SK-N-SH (cell line): Measurements from ENCODE around the gene SNX27. TPM values are rescaled to one million over a fixed set of nuclear protein-coding genes. Genes with fewer than 3 reads are reported as not detected.
"Not testable (repeated sequence)": the region's sequence is repeated elsewhere in the genome, so short reads cannot be mapped to it uniquely, and the experiment has no call there.

Experiments
- CTCF ChIA-PET: fragments of 300-600, 350-600 bp; formaldehyde crosslinking; extraction: SDS; loops from one replicate; lab custom pipeline; 2021; lab: Yijun Ruan, JAX
- POLR2A ChIA-PET: fragments of 350-600 bp; sonication (Branson Sonifier 250); formaldehyde crosslinking; extraction: SDS; loops from one replicate; lab custom pipeline; 2020; ENCODE audit warnings: antibody characterized with exemption, inconsistent platforms; lab: Yijun Ruan, JAX
- DNase-seq: peaks from one replicate; pipeline ENCODE4 v3.0.0; 2012
- H2AFZ ChIP-seq: fragments of 200-600 bp; sonication (generic); 2 replicates; pipeline ENCODE4 v1.8.1; 2016; ENCODE audit warnings: antibody characterized with exemption, mild to moderate bottlenecking, low read depth
- H3F3A ChIP-seq: fragments of 200-600 bp; sonication (generic); replicated peaks from 2 replicates; pipeline ENCODE3; 2016; ENCODE audit warnings: antibody characterized with exemption, mild to moderate bottlenecking; ENCODE audit not compliant: insufficient read depth
- H3K27ac ChIP-seq, 2 experiments: fragments of 200-500 bp in 1 of 2; fragments of 200-600 bp in 1 of 2; sonication (Bioruptor generic) in 1 of 2; sonication (generic), shearing (Covaris generic) in 1 of 2; 2 replicates each; pipeline versions ENCODE4 v1.5.1 to v1.6.1; 2014 to 2016; ENCODE audit warnings: low read depth in 2 of 2, inconsistent platforms in 1 of 2, low read length in 1 of 2, mild to moderate bottlenecking in 1 of 2, mixed read lengths in 1 of 2
- H3K27me3 ChIP-seq: fragments of 200-600 bp; sonication (generic), shearing (Covaris generic); 2 replicates; pipeline ENCODE4 v1.6.1; 2016; ENCODE audit warnings: mixed run types; ENCODE audit not compliant: insufficient read depth
- H3K36me3 ChIP-seq, 2 experiments: fragments of 200-500 bp in 1 of 2; fragments of 200-600 bp in 1 of 2; sonication (Bioruptor generic) in 1 of 2; sonication (generic) in 1 of 2; replicated peaks in 1 of 2; 2 replicates each; pipeline versions ENCODE3 to v1.5.1; 2014 to 2016; ENCODE audit warnings: low read length in 1 of 2, mild to moderate bottlenecking in 1 of 2; ENCODE audit not compliant: insufficient read depth in 2 of 2, control insufficient read depth in 1 of 2
- H3K4me1 ChIP-seq, 2 experiments: fragments of 200-500 bp in 1 of 2; fragments of 200-600 bp in 1 of 2; sonication (Bioruptor generic) in 1 of 2; sonication (generic), shearing (Covaris generic) in 1 of 2; 2 replicates each; pipeline versions ENCODE4 v1.5.1 to v1.6.1; 2014 to 2016; ENCODE audit warnings: low read depth in 1 of 2, low read length in 1 of 2, mixed run types in 1 of 2; ENCODE audit not compliant: insufficient read depth in 2 of 2, control insufficient read depth in 1 of 2
- H3K4me2 ChIP-seq: fragments of 200-600 bp; sonication (generic), shearing (Covaris generic); 2 replicates; pipeline ENCODE4 v1.6.1; 2017; ENCODE audit warnings: mixed run types
- H3K4me3 ChIP-seq, 2 experiments: fragments of 200-500 bp in 1 of 2; fragments of 200-600 bp in 1 of 2; sonication (Bioruptor generic) in 1 of 2; sonication (generic), shearing (Covaris generic) in 1 of 2; 2 replicates each; pipeline versions ENCODE4 v1.5.1 to v1.8.1; 2014 to 2016; ENCODE audit warnings: low read depth in 2 of 2, inconsistent platforms in 1 of 2, low read length in 1 of 2, mild to moderate bottlenecking in 1 of 2, mixed read lengths in 1 of 2, moderate library complexity in 1 of 2
- H3K79me2 ChIP-seq: fragments of 200-600 bp; sonication (generic); 2 replicates; pipeline ENCODE4 v1.8.1; 2017; ENCODE audit warnings: mild to moderate bottlenecking; ENCODE audit not compliant: insufficient read depth
- H3K9ac ChIP-seq: fragments of 200-600 bp; sonication (generic); 2 replicates; pipeline ENCODE4 v1.6.1; 2017; ENCODE audit warnings: mixed run types
- H3K9me2 ChIP-seq: fragments of 200-600 bp; sonication (generic); 2 replicates; pipeline ENCODE4 v1.6.1; 2017; ENCODE audit warnings: mixed run types
- H3K9me3 ChIP-seq: fragments of 200-600 bp; sonication (generic); 2 replicates; pipeline ENCODE4 v1.6.1; 2017; ENCODE audit warnings: mixed run types, mild to moderate bottlenecking, moderate library complexity
- H4K20me1 ChIP-seq: fragments of 200-600 bp; sonication (generic); 2 replicates; pipeline ENCODE4 v1.6.1; 2017; ENCODE audit warnings: mild to moderate bottlenecking, mixed run types; ENCODE audit not compliant: insufficient read depth
- CHD2 ChIP-seq: fragments of 150-350 bp; IDR thresholded peaks from 2 replicates; pipeline ENCODE4 v1.6.1; 2018; ENCODE audit warnings: low read length; ENCODE audit not compliant: partially characterized antibody
- CTCF ChIP-seq: fragments of 200-600 bp; sonication (generic); IDR thresholded peaks from 2 replicates; pipeline ENCODE4 v1.6.1; 2017; ENCODE audit warnings: antibody characterized with exemption, mild to moderate bottlenecking, moderate library complexity
- EZH2phosphoT487 ChIP-seq: fragments of 200-600 bp; sonication (generic); IDR thresholded peaks from 2 replicates; pipeline ENCODE4 v1.6.1; 2017; ENCODE audit warnings: low read depth, mixed run types, mild to moderate bottlenecking, antibody characterized with exemption, moderate library complexity, borderline replicate concordance
- FOXM1 ChIP-seq: IDR thresholded peaks from 2 replicates; pipeline ENCODE4 v1.4.0; 2012; ENCODE audit warnings: low read depth, mild to moderate bottlenecking
- MXI1 ChIP-seq: IDR thresholded peaks from 2 replicates; pipeline ENCODE4 v1.6.1; 2012; ENCODE audit warnings: mild to moderate bottlenecking, low read depth, low read length, improper control_type of control experiment
- NFIC ChIP-seq: IDR thresholded peaks from 2 replicates; pipeline ENCODE4 v1.4.0; 2012; ENCODE audit warnings: borderline replicate concordance
- PBX3 ChIP-seq: IDR thresholded peaks from 2 replicates; pipeline ENCODE4; 2012
- RFX5 ChIP-seq: IDR thresholded peaks from 2 replicates; pipeline ENCODE4 v1.6.1; 2012; ENCODE audit warnings: mild to moderate bottlenecking, improper control_type of control experiment, low read length
- RXRA ChIP-seq: IDR thresholded peaks from 2 replicates; pipeline ENCODE4 v1.4.0; 2012; ENCODE audit warnings: low read depth, mild to moderate bottlenecking, borderline replicate concordance
- SIN3A ChIP-seq: IDR thresholded peaks from 2 replicates; pipeline ENCODE4 v1.6.1; 2012; ENCODE audit warnings: low read depth, mild to moderate bottlenecking, low read length, moderate library complexity, borderline replicate concordance
- TAF1 ChIP-seq: IDR thresholded peaks from 2 replicates; pipeline ENCODE4 v1.6.1; 2012; ENCODE audit warnings: low read depth, mild to moderate bottlenecking, low read length, moderate library complexity, borderline replicate concordance
- TEAD4 ChIP-seq: IDR thresholded peaks from 2 replicates; pipeline ENCODE4 v1.4.0; 2012; ENCODE audit warnings: mild to moderate bottlenecking, borderline replicate concordance; ENCODE audit not compliant: insufficient read depth
- YY1 ChIP-seq: IDR thresholded peaks from 2 replicates; pipeline ENCODE4 v1.4.0; 2012; ENCODE audit warnings: low read depth, mild to moderate bottlenecking
- WGBS: methylation state at CpG from one replicate; pipeline ENCODE4 v1.1.6; 2017; ENCODE audit warnings: low lambda C conversion rate; 5-methylcytosine and 5-hydroxymethylcytosine counted together
- polyA plus RNA-seq, 3 experiments: library from polyadenylated mRNA; depleted of rRNA; stranded (reverse); fragments of >200 nt; gene quantifications; 2 replicates each; pipeline ENCODE4 v1.2.3, GENCODE V29; 2012
- TF ChIP-seq, protein P1 (sequence below): IDR thresholded peaks from 2 replicates; pipeline ENCODE4 v1.6.1; 2012; ENCODE audit warnings: mild to moderate bottlenecking, low read depth, low read length, moderate library complexity
- TF ChIP-seq, protein P2 (sequence below): fragments of 150-350 bp; IDR thresholded peaks from 2 replicates; pipeline ENCODE4 v1.6.1; 2016; ENCODE audit warnings: mild to moderate bottlenecking, low read depth, low read length

The SNX27 gene
- polyA plus RNA-seq, 1 of the 3 experiments (the other 2 are of a cell fraction): 10.8 TPM

DNA sequence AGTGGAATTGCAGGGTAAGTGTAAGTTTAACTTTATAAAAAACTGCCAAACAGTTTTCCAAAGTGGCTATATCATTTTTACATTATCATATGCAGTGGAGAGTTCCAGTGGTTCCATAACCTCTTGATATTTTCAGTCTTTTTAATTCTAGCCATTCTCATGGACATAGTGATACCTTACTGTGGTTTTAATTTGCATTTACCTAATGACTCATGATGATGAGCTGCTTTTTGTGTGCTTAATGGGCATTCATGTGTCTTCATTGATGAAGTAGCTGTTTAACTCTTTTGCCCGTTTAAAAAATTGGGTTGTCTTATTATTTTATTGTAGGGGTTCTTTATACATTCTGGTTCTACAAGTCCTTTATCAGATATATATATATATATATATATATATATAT lies 29.4 kb downstream of the SNX27 start:
- WGBS: 85% methylated on average over 1 of the region's 1 CpG
- Histone ChIP-seq H3K4me3 (no peak overlapping the region), H3K27ac (no peak overlapping the region), H3K4me2 (no peak overlapping the region), H3K27me3 (no peaks in the 10 kb centered on the region)
- POLR2A ChIA-PET: no interaction called here
- no peak for DNase-seq
- TF ChIP-seq TEAD4: no peak
- no peak for TF ChIP-seq EZH2phosphoT487
- TF ChIP-seq MXI1: no peak
- TF ChIP-seq RXRA: no peak
- no peak for TF ChIP-seq CHD2
- TF ChIP-seq, protein P1, sequence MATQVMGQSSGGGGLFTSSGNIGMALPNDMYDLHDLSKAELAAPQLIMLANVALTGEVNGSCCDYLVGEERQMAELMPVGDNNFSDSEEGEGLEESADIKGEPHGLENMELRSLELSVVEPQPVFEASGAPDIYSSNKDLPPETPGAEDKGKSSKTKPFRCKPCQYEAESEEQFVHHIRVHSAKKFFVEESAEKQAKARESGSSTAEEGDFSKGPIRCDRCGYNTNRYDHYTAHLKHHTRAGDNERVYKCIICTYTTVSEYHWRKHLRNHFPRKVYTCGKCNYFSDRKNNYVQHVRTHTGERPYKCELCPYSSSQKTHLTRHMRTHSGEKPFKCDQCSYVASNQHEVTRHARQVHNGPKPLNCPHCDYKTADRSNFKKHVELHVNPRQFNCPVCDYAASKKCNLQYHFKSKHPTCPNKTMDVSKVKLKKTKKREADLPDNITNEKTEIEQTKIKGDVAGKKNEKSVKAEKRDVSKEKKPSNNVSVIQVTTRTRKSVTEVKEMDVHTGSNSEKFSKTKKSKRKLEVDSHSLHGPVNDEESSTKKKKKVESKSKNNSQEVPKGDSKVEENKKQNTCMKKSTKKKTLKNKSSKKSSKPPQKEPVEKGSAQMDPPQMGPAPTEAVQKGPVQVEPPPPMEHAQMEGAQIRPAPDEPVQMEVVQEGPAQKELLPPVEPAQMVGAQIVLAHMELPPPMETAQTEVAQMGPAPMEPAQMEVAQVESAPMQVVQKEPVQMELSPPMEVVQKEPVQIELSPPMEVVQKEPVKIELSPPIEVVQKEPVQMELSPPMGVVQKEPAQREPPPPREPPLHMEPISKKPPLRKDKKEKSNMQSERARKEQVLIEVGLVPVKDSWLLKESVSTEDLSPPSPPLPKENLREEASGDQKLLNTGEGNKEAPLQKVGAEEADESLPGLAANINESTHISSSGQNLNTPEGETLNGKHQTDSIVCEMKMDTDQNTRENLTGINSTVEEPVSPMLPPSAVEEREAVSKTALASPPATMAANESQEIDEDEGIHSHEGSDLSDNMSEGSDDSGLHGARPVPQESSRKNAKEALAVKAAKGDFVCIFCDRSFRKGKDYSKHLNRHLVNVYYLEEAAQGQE: no peak
- TF ChIP-seq PBX3: no peak
- no peak for TF ChIP-seq FOXM1
- TF ChIP-seq SIN3A: no peak
- TF ChIP-seq NFIC: no peak
- TF ChIP-seq RFX5: no peak
- no peak for TF ChIP-seq CTCF
- no peak for TF ChIP-seq YY1
- no peak for TF ChIP-seq TAF1
- TF ChIP-seq, protein P2, sequence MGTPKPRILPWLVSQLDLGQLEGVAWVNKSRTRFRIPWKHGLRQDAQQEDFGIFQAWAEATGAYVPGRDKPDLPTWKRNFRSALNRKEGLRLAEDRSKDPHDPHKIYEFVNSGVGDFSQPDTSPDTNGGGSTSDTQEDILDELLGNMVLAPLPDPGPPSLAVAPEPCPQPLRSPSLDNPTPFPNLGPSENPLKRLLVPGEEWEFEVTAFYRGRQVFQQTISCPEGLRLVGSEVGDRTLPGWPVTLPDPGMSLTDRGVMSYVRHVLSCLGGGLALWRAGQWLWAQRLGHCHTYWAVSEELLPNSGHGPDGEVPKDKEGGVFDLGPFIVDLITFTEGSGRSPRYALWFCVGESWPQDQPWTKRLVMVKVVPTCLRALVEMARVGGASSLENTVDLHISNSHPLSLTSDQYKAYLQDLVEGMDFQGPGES: no peak
- TF ChIP-seq, all 33 proteins: peak for 0
- H2AFZ ChIP-seq: no peak overlapping the region
- peaks cover 68% of the 10 kb centered on the region for H3K79me2 ChIP-seq
- no peak overlapping the region for H3K9ac ChIP-seq
- CTCF ChIA-PET: interaction anchor here (1.1 to 1.9 kb wide), 3 partner anchors 9 to 93 kb away, joined by 3 to 6 read pairs (median 4); no protein-coding TSS in a partner anchor
- peaks cover 0 to 7% of the 10 kb centered on the region in 2 experiments for H3K36me3 ChIP-seq
- peaks cover 5 to 8% of the 10 kb centered on the region in 2 experiments; a peak in 3 of 4 replicates for H3K4me1 ChIP-seq
- H3K9me2 ChIP-seq: no peaks in the 10 kb centered on the region
- peaks cover 19% of the 10 kb centered on the region for H4K20me1 ChIP-seq
- H3F3A ChIP-seq: no peaks in the 10 kb centered on the region
- H3K9me3 ChIP-seq: no peaks in the 10 kb centered on the region

DNA sequence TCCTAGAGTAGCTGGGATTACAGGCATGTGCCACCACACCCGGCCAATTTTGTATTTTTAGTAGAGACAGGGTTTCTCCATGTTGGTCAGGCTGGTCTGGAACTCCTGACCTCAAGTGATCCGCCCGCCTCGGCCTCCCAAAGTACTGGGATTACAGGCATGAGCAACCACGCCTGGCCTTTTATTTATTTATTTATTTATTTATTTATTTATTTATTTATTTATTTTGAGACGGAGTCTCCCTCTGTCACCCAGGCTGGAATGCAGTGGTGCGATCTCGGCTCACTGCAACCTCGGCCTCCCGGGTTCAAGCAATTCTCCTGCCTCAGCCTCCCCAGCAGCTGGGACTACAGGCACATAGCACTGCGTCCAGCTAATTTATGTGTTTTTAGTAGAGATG lies 31.2 kb downstream of the SNX27 start:
- H3K4me2 ChIP-seq, H3F3A ChIP-seq, H2AFZ ChIP-seq, H3K9me3 ChIP-seq, H3K4me1 ChIP-seq, H3K9ac ChIP-seq, H3K27me3 ChIP-seq, H3K36me3 ChIP-seq, H3K9me2 ChIP-seq, CTCF ChIA-PET, POLR2A ChIA-PET, H3K27ac ChIP-seq, H3K4me3 ChIP-seq, DNase-seq: not testable (repeated sequence)
- 90% methylated on average over 11 of the region's 11 CpGs for WGBS
- H4K20me1 ChIP-seq: peaks cover 15% of the 10 kb centered on the region; the same call in 1 of the 2 replicates
- H3K79me2 ChIP-seq: peaks cover 57% of the 10 kb centered on the region
